ENCODE measurements around the gene DEK.
"Not testable (repeated sequence)": the region's sequence is repeated elsewhere in the genome, so short reads cannot be mapped to it uniquely, and the experiment has no call there.

Gene DEK

DNA sequence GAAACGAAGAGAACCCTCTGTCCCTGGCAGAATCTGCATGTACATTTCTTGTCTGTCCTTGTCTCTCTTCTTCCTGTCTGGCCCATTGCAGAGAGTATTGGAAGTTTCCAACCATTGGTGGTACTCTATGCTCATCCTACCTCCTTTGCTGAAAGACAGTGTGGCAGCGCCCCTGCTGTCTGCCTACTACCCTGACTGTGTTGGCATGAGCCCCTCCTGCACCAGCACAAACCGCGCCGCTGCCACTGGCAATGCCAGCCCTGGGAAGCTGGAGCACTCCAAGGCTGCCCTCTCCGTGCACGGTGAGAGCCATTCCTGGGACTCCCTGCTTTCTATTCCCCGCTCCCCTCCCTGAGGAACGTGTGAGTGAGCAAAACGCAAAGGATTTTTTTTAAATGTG lies 76.6 kb downstream of the DEK start:
- no peak for DNase-seq

DNA sequence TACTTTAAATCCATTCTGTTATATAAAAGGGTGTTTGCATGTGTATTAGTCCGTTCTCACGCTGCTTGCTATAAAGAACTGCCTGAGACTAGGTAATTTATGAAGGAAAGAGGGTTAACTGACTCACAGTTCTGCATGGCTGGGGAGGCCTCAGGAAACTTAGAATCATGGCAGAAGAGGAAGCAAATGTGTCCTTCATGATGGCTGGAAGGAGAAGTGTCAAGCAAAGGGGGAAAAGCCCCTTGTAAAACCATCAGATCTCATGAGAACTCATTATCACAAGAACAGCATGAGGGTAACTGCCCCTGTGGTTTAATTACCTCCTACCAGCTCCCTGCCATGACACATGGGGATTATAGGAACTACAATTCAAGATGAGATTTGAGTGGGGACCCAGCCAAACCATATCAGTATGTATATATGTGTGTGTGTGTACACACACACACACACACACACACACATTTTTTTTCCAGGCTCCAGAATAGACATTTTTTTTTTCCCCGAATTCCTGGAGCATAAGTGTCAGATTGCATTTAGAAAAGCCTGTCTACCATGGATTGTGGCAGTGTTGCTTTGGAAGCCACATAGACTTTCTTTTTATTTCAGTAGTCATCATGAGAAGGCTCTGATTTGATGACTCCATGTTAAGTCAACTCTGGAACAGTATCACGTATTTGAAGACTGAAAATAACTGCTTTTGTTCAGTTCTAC lies 77.6 kb downstream of the DEK start:
- DNase-seq = no peak

DNA sequence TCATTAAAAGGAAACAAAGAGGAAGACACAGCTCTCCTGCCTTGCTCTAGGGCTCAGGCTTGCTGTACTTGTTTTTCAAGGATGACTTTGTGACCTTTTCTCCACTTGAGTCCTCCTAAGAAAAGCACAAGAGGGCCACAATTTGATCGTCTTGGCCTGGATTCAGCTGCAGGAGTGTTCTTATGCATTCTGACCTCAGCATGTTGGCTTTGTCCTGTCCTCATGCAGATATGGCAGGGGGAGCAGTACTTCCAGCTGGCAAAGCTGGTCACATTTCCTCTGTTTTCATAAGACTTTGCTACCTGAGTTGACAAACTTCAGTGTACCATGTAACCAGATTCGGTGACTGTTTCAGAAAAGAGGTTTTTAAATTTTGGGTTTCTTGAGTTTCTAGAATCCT lies 78.3 kb downstream of the DEK start:
- DNase-seq = no peak

GRCh38 chr6:18185624-18186023 lies 78.7 kb downstream of the DEK start:
- DNase-seq = no peak

DNA sequence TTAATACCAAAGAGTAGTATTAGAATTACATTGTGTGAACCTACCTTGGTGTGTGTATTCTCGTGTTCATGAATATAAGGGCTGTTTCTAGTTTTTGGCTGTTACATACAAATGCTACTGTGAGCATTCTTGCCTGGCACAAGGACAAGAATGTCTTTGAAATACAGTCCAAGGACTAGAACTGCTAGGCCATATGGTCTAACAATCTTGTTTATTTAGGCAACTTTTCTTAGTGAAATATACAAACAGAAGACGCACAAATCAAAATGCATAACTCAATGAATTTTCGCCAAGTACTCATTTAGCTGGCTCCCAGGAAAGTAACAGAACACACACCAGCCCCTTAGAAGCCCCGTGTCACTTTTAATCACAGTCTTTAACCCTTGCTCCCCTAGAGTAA lies 80.6 kb downstream of the DEK start:
- DNase-seq = no peak

GRCh38 chr6:18182568-18182967 lies 81.8 kb downstream of the DEK start:
- DNase-seq = no peak

DNA sequence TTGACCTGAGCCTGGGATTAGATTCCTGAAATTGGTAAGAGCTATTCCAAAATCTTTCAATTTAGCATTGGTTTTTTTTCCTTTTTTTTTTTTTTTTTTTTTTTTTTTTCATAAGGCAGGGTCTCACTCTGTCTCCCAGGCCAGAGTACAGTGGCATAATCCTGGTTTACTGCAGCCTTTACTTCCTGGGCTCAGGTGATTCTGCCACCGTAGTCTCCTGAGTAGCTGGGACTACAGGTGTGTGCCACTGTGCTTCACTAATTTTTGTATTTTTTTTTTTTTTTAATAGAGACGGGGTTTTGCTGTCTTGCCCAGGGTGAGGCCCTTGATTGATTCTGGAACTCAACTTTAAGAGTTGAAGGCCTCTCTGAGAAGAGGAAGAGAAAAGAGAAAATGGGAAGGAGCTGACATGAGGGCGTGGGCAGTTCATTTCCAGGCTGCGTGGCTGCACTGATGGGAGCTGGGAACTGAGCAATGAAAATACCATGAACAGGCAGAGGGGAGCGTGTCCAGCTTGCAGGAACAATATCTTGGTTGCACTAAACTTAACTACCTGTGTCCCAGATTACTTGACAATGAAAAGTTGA lies 84.5 kb downstream of the DEK start:
- no peak for DNase-seq

- DNase-seq = no peak
Observed at GRCh38 chr6:18178960-18179615, 85.2 kb downstream of the DEK start.

DNA sequence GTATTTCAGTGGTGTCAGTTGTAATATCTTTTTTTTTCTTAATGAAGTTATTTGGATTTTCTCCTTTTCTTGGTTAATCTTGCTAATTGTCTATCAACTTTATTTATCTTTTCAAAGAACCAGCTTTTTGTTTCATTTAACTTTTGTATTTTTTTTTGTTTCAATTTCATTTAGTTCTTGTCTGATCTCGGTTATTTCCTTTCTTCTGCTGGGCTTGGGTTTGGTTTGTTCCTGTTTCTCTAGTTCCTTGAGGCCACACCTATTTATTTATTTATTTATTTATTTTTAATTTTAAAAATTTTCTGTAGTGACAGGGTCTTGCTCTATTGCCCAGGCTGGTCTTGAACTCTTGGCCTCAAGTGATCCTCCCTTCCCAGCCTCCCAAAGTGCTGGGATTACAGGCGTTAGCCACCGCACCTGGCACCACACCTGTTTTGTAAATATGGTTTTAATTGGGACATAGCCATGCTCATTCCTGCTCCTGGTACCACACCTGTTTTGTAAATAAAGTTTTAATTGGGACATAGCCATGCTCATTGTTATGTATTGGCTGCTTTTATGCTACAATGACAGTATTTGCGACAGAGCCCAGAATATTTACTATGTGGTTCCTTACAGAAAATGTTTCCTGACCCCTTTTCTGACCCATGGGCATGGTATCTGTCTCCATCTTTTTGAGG lies 86.9 kb downstream of the DEK start:
- DNase-seq = no peak

DNA sequence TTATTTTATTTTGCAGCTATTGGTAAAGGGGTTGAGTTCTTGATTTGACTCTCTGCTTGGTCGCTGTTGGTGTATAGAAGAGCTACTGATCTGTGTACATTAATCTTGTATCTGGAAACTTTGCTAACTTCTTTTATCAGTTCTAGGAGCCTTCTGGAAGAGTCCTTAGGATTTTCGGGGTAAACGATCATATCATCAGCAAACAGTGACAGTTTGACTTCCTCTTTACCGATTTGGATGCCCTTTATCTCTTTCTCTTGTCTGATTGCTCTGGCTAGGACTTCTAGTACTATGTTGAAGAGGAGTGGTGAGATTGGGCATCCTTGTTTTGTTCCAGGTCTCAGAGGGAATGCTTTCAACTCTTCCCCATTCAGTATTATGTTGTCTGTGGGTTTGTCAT lies 88.1 kb downstream of the DEK start:
- not testable (repeated sequence) for DNase-seq

Measured in activated gamma-delta T cell treated with Interleukin-2 at 50 U/mL for 16 hours (primary cell).